ENCODE measurements around the gene OLFML2A. TPM values are rescaled to one million over a fixed set of nuclear protein-coding genes. Genes with fewer than 3 reads are reported as not detected.
"Not testable (repeated sequence)": the region's sequence is repeated elsewhere in the genome, so short reads cannot be mapped to it uniquely, and the experiment has no call there.

The OLFML2A gene
- total RNA-seq, 1 experiment from 2014 or later: 0.99 TPM

DNA sequence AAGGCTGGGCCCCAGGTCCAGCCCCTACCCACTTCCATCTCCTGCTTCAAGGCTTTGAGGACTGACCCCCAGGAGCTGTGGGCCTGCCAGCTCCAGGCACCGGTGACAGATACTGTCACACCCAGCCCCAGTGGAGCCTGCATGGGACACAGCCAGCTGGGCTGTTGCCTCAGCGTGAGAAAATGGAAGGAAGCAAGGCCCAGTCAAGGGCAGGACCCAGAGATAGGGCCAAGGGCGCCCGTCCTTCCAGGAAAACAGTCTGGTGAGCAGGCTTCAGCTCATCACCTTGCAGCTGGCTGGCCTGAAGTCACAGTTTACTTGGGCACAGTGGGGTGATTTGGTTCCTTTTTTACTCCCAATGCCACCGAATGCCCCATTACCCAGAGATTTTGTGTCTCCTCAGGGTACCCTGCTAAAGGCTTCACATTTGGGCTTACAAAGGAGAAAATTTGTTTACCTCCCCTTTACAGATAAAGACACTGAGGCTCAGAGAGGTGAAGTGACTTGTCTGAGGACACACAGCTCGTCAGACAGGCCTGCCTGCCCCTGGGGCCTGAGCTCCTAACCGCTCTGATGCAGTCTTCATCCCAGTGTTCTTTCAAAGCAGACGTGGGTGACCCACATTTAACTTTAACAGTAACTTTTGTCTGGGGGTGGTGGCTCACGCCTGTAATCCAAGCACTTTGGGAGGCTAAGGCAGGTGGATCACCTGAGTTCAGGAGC lies 54.9 kb downstream of the OLFML2A start:
- no TSS peak for BruUV-seq (replicated peaks)
- no peaks in the 10 kb centered on the region for H3K36me3 Mint-ChIP-seq (ENCODE audit: insufficient read depth, unreplicated experiment)
- TF ChIP-seq, protein P1, sequence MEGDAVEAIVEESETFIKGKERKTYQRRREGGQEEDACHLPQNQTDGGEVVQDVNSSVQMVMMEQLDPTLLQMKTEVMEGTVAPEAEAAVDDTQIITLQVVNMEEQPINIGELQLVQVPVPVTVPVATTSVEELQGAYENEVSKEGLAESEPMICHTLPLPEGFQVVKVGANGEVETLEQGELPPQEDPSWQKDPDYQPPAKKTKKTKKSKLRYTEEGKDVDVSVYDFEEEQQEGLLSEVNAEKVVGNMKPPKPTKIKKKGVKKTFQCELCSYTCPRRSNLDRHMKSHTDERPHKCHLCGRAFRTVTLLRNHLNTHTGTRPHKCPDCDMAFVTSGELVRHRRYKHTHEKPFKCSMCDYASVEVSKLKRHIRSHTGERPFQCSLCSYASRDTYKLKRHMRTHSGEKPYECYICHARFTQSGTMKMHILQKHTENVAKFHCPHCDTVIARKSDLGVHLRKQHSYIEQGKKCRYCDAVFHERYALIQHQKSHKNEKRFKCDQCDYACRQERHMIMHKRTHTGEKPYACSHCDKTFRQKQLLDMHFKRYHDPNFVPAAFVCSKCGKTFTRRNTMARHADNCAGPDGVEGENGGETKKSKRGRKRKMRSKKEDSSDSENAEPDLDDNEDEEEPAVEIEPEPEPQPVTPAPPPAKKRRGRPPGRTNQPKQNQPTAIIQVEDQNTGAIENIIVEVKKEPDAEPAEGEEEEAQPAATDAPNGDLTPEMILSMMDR (IDR thresholded peaks at IDR 0.05; ENCODE audit: unreplicated experiment): no peak
- DNase-seq: no peak
- CTCF ChIA-PET: interaction anchor here (0.6 kb wide), 1 partner anchor 293 kb away, joined by 4 read pairs; no protein-coding TSS in a partner anchor
- no peaks in the 10 kb centered on the region for H3K9me3 Mint-ChIP-seq (ENCODE audit: low read depth, unreplicated experiment)
- no peak overlapping the region for H3K4me3 Mint-ChIP-seq (ENCODE audit: low read depth, unreplicated experiment)
- H3K27me3 Mint-ChIP-seq (ENCODE audit: unreplicated experiment): peaks cover 16% of the 10 kb centered on the region
- intact Hi-C loops (cut with micrococcal nuclease; ENCODE audit: unreplicated experiment): no loop called here
- peaks cover 27% of the 10 kb centered on the region for H3K4me1 Mint-ChIP-seq (ENCODE audit: low read depth, unreplicated experiment)
- no peak overlapping the region for H3K27ac Mint-ChIP-seq (ENCODE audit: unreplicated experiment)

DNA sequence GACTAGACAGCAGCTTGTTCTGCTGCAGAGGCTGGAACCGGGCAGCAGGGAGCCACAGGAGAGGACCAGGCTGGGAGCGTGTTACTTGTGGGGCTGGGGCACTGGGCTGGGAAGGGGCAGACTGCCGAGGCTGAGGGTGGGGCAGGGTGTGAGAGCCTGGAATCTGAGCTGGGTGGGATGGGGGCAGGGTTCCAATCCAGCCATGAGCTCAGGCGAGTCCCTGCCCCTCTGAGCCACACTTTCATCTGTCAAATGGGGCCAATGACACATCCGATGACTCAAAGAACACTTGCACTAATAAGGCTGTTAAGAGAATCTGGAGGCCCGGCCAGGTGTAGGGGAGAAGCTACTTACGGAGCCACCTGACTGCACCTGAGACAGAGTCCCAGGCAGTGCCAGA lies 57.7 kb downstream of the OLFML2A start:
- no TSS peak for BruUV-seq (replicated peaks)
- intact Hi-C loops (cut with micrococcal nuclease; ENCODE audit: unreplicated experiment): no loop called here
- CTCF ChIA-PET: interaction anchor here (0.7 to 0.9 kb wide), 3 partner anchors 16 to 39 kb away, joined by 3 to 6 read pairs (median 5); no protein-coding TSS in a partner anchor
- TF ChIP-seq, protein P1 (IDR thresholded peaks at IDR 0.05; ENCODE audit: unreplicated experiment): no peak
- Mint-ChIP-seq H3K27me3 (ENCODE audit: unreplicated experiment) (peaks cover 1% of the 10 kb centered on the region), H3K36me3 (ENCODE audit: insufficient read depth, unreplicated experiment) (no peaks in the 10 kb centered on the region), H3K9me3 (ENCODE audit: low read depth, unreplicated experiment) (no peaks in the 10 kb centered on the region), H3K27ac (ENCODE audit: unreplicated experiment) (no peak overlapping the region), H3K4me1 (ENCODE audit: low read depth, unreplicated experiment) (peaks cover 16% of the 10 kb centered on the region), H3K4me3 (ENCODE audit: low read depth, unreplicated experiment) (peak overlapping the region; percentile 37)
- peak; percentile 59 for DNase-seq

DNA sequence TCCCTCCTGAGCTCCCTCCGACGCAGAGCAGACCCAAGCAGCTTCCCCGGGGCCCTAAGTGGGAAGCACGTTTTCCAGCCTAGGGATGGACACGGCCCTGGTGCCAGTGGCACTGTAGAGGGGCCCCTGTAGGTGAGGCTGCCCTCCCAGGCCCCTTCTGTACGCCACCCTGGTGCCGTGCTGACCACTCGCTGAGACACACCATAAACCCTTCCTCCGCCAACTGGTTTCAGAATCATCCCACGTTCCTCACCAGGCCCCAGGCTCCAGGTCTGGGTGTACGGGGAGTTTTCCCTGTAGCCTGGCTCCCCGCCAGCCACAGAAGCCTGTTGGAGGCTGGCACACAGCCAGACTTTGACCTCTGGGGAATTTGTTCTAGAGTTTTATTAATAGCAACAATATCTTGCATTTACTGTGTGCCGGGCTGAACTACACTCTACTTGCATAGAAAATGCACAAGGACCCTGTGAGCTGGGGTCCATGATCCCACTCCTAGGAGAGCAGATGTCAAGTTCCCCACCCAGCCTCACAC lies 58.2 kb downstream of the OLFML2A start:
- BruUV-seq (replicated peaks): no TSS peak
- TF ChIP-seq, protein P1 (IDR thresholded peaks at IDR 0.05; ENCODE audit: unreplicated experiment): no peak
- Mint-ChIP-seq H3K36me3 (ENCODE audit: insufficient read depth, unreplicated experiment) (no peaks in the 10 kb centered on the region), H3K4me3 (ENCODE audit: low read depth, unreplicated experiment) (peak overlapping the region; percentile 37), H3K4me1 (ENCODE audit: low read depth, unreplicated experiment) (peaks cover 16% of the 10 kb centered on the region), H3K9me3 (ENCODE audit: low read depth, unreplicated experiment) (no peaks in the 10 kb centered on the region), H3K27me3 (ENCODE audit: unreplicated experiment) (no peaks in the 10 kb centered on the region), H3K27ac (ENCODE audit: unreplicated experiment) (no peak overlapping the region)
- peak; percentile 69 for DNase-seq
- intact Hi-C loops (cut with micrococcal nuclease; ENCODE audit: unreplicated experiment): no loop called here
- CTCF ChIA-PET: interaction anchor here (0.7 to 0.9 kb wide), 3 partner anchors 17 to 39 kb away, joined by 3 to 6 read pairs (median 5); no protein-coding TSS in a partner anchor

DNA sequence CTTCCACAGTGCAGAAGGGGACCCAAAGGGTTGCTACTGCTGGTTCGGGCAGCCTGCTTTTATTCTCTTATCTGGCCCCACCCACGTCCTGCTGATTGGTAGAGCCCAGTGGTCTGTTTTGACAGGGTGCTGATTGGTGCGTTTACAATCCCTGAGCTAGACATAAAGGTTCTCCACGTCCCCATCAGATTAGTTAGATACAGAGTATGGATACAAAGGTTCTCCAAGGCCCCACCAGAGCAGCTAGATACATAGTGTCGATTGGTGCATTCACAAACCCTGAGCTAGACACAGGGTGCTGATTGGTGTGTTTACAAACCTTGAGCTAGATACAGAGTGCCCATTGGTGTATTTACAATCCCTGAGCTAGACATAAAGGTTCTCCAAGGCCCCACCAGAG lies 61.2 kb downstream of the OLFML2A start:
- H3K27ac Mint-ChIP-seq (ENCODE audit: unreplicated experiment); H3K9me3 Mint-ChIP-seq (ENCODE audit: low read depth, unreplicated experiment); intact Hi-C loops (cut with micrococcal nuclease; ENCODE audit: unreplicated experiment); H3K4me3 Mint-ChIP-seq (ENCODE audit: low read depth, unreplicated experiment); DNase-seq; BruUV-seq (replicated peaks); H3K27me3 Mint-ChIP-seq (ENCODE audit: unreplicated experiment); H3K36me3 Mint-ChIP-seq (ENCODE audit: insufficient read depth, unreplicated experiment): not testable (repeated sequence)
- H3K4me1 Mint-ChIP-seq (ENCODE audit: low read depth, unreplicated experiment): peaks cover 24% of the 10 kb centered on the region
- CTCF ChIA-PET: interaction anchor here (1.0 kb wide), 1 partner anchor 67 kb away, joined by 3 read pairs; the partner anchor contains the start of gene NR6A1

DNA sequence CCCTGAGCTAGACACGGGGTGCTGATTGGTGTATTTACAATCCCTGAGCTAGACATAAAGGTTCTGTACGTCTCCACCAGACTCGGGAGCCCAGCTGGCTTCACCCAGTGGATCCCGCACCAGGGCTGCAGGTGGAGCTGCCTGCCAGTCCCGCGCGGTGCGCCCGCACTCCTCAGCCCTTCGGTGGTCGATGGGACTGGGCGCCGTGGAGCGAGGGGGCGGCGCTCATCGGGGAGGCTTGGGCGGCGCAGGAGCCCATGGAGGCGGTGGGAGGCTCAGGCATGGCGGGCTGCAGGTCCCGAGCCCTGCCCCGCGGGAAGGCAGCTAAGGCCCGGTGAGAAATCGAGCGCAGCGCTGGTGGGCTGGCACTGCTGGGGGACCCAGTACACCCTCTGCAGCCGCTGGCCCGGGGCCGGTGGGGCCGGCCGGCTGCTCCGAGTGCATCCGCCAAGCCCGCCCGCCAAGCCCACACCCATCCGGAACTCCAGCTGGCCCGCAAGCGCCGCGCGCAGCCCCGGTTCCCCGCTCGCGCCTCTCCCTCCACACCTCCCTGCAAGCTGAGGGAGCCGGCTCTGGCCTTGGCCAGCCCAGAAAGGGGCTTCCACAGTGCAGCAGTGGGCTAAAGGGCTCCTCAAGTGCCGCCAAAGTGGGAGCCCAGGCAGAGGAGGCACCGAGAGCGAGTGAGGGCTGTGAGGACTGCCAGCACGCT lies 61.8 kb downstream of the OLFML2A start:
- CTCF ChIA-PET: interaction anchor here (1.0 kb wide), 1 partner anchor 67 kb away, joined by 3 read pairs; the partner anchor contains the start of gene NR6A1
- BruUV-seq (replicated peaks); H3K9me3 Mint-ChIP-seq (ENCODE audit: low read depth, unreplicated experiment); DNase-seq; H3K27me3 Mint-ChIP-seq (ENCODE audit: unreplicated experiment); H3K4me3 Mint-ChIP-seq (ENCODE audit: low read depth, unreplicated experiment); H3K27ac Mint-ChIP-seq (ENCODE audit: unreplicated experiment); intact Hi-C loops (cut with micrococcal nuclease; ENCODE audit: unreplicated experiment); H3K36me3 Mint-ChIP-seq (ENCODE audit: insufficient read depth, unreplicated experiment): not testable (repeated sequence)
- H3K4me1 Mint-ChIP-seq (ENCODE audit: low read depth, unreplicated experiment): peaks cover 24% of the 10 kb centered on the region

Data from Calu3 (cell line).